Cardiac ventricle fibroblast (primary cell): ENCODE results near the gene TSPY1. TPM values are rescaled to one million over a fixed set of nuclear protein-coding genes. Genes with fewer than 3 reads are reported as not detected.

Experiments used
- total RNA-seq: library from RNA; depleted of rRNA; stranded (reverse); fragments of >200 nt; gene quantifications from 2 replicates; pipeline ENCODE4 v1.2.3, GENCODE V29; 2015

The TSPY1 gene, protein sequence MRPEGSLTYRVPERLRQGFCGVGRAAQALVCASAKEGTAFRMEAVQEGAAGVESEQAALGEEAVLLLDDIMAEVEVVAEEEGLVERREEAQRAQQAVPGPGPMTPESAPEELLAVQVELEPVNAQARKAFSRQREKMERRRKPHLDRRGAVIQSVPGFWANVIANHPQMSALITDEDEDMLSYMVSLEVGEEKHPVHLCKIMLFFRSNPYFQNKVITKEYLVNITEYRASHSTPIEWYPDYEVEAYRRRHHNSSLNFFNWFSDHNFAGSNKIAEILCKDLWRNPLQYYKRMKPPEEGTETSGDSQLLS
- total RNA-seq: not detected in 2 replicates

GRCh38 chrY:9466655-9467054 is at the start of gene TSPY1:
TSS of gene TSPY1 (plus strand) at chrY:9466955. CDS start at chrY:9467001, 46 bp downstream.

DNA sequence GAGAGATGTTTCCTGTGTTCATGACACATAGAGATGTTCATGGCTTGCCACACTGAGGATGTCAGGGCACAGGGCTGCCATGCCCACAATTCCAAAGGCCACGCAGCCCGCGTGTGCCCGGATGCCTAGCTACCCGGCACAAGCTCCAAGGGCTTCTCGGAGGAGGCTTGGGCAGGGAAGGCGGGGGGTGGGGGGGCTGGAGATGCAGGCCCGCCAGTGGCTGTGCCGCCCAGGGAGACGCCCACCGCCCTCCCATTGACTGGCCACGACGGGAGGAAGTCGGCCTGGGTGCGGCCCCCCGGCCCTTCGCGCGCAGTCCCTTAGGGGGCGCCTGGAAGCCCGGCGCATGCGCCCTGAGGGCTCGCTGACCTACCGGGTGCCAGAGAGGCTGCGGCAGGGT is 20.2 kb downstream of the TSPY1 start, which contains the start of gene TSPY9:
Gene TSPY9, plus strand, starts transcription at position 301 of the 400 bp plus-strand sequence. Its CDS starts 46 bp downstream, at position 347.

Other genes starting within 250 kb of the TSPY1 start
- gene TSPY4, start 129.5 kb upstream of the TSPY1 start, total RNA-seq: not detected in 2 replicates
- gene TSPY8, start 109.2 kb upstream of the TSPY1 start, total RNA-seq: not detected in 2 replicates
- not detected in 2 replicates for gene TSPY3, start 68.5 kb upstream of the TSPY1 start, total RNA-seq
- not detected in 2 replicates for gene TSPY9, start 20.3 kb downstream of the TSPY1 start, total RNA-seq
- not detected in 2 replicates for gene TSPY10, start 60.9 kb downstream of the TSPY1 start, total RNA-seq